Hindlimb muscle (tissue), 1 donor: ENCODE results near the gene GRM4. TPM values are rescaled to one million over a fixed set of nuclear protein-coding genes. Genes with fewer than 3 reads are reported as not detected.

Experiments
- DNase-seq: peaks from one replicate; pipeline ENCODE4 v3.0.0-alpha.2; 2013
- polyA plus RNA-seq: library from polyadenylated mRNA; unstranded; fragments of 120-200 nt; gene quantifications from one replicate; pipeline ENCODE4 v1.2.1, GENCODE V29; 2013; ENCODE audit not compliant: insufficient read length

Gene GRM4
- polyA plus RNA-seq, 1 donor: 3.8 TPM

DNA sequence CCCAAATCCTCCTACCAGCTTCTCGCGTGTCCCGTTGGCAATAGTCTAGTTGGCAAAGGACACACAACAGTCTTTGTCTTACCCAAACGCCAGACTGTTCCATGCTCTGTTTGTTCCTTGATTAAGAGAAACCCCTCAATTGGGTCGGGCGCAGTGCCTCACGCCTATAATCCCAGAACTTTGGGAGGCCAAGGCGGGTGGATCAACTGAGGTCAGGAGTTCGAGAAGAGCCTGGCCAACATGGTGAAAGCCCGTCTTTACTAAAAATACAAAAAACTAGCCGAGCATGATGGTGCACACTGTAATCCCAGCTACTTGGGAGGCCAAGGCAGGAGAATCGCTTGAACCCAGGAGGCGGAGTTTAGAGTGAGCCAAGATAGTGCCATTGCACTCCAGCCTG lies 153.7 kb downstream of the GRM4 start:
- DNase-seq: no peak

- no peak for DNase-seq
Measured at GRCh38 chr6:33991610-33992009, 154.3 kb downstream of the GRM4 start.

- no peak for DNase-seq
Measured at GRCh38 chr6:33990061-33990541, 155.8 kb downstream of the GRM4 start.

- DNase-seq: no peak
Measured at GRCh38 chr6:33989016-33989854, 156.7 kb downstream of the GRM4 start.

DNA sequence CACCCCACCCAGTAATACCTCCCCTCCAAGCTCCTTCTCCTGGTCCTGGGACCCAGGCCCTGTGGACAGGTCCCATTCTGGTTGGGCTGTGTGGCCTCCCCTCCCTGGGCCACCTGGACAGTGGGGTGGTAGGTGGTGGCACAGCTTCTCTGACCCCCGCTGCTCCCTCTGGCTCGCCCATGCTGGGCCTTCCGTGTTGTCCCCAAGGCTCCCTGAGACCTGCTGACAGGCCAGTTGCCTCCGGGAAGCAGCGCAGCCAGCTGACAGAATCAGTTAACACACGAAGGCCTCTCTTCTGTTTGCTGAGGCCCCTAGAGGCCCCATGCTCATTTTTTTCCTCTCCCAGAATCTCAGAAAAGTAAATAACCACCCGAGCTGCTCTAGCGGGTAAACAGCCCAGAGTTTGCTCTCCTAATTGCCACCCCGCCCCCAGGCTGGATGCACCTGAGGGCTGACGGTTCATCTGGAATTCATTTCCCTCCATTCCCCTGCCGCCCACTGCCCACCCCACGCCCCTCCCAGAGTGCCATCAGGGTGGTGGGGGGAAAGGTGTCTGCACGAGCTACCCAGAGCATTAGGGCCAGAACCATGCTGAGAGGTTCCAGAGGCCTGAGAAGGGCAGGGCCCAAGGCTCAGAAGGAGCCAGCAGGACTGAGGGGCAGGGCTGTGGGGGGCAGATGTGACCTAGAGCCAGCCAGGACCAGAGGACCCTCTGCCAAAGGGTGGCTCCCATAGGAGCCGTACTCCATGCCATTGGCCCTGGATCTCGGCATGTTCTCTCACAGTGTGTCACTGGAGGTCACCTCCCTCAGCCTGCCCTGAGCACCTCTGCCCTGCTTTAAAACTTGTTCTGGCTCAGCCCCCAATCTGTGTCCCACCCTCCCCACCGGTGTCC lies 157.5 kb downstream of the GRM4 start:
- no peak for DNase-seq

DNA sequence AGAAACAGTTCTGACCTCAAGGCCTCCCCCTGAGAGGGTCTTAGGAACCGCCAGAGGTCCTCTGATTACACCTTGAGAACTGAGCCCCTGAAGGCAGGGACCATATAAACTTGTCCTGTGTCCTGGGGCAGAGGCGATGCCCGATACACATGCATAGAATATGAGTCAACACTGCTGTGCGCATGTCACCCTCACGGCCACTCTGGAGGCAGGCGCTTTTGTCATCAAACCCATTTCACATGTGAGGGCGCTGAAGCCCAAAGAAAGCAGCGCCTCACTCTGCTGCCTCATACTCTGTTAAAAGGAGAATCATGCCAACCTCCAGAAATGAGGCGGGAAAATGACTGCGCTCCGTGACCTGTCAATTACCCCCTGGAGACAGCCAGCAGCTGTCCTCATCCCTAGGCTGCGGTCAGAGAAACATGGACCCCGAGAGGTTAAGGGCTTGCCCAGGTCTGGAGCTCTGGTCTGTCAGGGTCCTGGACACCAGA lies 158.3 kb downstream of the GRM4 start:
- DNase-seq: no peak

DNA sequence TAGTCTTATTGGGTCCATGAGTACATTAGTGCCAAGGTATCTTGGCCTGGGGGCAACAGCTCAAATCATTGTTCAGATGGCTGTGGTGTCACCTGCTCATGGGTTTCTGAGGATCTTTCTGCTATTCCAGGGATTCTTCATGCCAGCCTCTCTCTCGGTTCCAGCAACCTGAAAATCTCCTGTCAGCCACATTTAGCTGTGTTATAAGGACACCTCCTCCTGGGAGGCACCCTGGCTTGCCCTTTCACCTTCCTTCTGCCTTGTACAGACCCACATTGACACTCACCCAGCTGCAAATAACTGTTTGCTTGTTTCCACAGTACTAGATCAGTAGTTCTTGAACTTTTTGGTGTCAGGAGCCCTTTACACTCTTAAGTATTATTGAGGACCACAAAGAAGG lies 159.9 kb downstream of the GRM4 start:
- DNase-seq: no peak

DNA sequence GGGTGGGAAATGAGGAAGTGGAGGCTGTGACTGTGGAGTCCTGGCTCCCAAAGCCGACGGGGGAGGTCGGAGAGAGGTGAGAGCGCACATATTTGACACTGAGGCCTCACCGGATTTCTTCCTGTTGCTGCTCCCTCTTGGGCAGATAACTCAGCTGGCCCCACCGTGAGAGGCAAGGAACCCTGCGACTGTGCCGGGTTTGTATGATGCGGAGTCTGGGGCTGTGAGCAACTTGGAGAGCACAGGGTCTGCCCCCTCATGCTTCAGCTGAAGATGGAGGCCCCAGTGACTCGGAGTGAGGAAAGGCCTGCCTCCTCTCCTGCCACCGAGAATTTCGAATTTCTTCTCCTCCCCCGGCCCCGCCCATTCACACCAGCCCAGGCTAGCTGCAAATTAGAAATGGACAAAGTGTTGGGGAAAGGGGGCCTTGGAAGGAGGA lies 160.6 kb downstream of the GRM4 start:
- DNase-seq: no peak

GRCh38 chr6:33984466-33985312 lies 161.2 kb downstream of the GRM4 start:
- DNase-seq: no peak

DNA sequence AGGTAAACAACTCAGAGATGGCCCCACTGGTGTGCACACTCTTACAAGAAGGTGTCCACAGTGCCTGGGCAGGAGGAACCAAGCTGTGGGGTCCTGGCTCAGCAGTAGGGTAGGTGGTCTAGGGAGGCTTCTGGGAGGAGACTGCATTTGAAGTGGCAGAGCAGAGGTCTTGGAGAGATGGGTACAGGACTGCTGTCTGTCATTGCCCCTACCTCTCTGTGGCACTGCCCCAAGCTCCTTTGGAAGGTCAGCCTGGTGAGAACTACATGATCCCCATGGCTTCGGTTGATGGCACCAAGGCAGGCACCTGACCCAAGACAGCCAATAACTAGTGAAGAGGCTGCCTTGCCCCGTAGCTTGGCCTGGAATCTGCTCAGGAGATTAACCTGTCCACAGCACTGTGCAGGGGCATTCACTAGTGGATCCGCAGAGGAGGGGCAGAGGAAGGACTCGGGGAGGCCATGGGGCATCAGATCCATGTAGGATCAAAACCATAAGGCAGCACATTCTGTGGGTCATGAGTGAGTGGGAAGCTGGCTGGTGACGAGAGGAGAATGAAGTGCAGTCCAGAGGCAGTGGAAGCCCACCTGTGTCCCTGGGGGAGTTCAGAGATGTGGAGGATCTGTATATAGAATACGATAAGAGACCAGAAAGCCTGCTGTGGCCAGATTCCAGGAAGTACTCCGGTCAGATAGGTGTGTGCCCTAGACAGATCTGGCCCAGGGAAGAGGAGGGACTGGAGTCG lies 162.0 kb downstream of the GRM4 start:
- no peak for DNase-seq

DNA sequence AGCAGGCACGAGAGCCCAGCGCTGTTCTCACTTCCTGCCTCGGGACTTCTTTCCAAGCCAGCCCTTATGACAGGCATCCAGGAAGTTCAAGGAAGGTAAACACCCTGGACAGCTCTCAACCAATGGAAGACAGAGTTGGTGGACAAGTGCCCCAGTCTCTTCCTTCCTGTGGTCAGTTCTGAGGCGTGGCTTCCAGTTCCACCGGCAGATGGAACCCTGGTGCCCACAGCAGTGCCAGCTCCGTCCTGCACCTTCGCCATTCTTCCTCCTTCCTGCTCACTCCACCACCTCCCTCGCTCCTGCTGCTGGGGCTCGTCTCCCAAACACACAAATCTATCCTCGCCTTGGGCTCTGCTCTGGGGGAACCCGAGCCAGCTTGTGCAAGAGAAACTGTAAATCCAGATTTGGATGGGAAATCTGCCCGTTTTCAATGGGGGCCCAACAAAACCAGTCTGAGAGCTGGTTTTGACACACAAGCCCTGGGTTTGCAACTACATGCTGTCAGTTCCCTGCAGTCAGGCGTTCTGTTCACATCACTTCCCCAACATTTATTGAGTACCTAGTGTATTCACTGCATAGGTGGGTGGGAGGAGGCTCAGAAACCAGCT lies 162.7 kb downstream of the GRM4 start:
- no peak for DNase-seq

DNA sequence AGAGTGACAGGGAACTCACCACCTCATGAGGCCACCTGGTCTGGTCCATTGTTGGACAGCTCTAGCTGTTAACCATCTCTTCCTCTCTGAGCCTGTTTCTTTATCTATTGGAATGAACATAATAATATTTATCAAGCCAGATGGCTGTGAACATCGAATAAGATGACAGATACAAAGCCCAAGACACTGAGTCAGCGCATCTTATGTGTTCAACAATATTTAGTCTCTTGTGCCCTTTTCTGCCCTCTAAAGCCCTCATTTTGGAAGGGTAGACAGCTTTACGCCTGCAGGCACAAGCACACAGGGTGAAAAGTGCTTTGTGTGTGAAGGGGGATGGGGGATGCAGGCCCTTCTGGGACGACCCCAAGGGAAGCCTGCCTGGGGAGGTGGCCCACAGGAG lies 164.0 kb downstream of the GRM4 start:
- DNase-seq: no peak

GRCh38 chr6:33981421-33981820 lies 164.5 kb downstream of the GRM4 start:
- DNase-seq: no peak

- DNase-seq: no peak
Measured at GRCh38 chr6:33980176-33981175, 165.4 kb downstream of the GRM4 start.

DNA sequence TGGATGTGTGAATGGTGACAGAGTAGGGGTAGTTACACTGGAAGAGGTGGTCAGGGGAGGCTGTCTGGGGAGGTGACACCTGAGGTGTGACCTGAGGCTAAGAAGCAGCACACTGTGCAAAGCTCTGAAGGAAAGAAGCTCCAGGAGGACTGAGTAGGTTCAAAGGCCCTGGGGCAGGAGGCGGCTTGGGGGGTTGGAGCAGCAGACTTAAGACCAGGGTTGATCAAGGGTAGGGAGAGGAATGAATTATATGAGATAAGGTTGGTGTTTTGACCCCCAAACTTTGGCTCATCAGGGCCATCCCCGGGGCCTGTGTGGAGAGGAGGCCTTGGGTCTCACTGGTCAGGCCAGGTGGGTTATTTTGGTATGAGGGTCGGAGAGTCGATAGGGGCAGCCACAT lies 166.1 kb downstream of the GRM4 start:
- no peak for DNase-seq

- no peak for DNase-seq
Measured at GRCh38 chr6:33978412-33979150, 167.3 kb downstream of the GRM4 start.

DNA sequence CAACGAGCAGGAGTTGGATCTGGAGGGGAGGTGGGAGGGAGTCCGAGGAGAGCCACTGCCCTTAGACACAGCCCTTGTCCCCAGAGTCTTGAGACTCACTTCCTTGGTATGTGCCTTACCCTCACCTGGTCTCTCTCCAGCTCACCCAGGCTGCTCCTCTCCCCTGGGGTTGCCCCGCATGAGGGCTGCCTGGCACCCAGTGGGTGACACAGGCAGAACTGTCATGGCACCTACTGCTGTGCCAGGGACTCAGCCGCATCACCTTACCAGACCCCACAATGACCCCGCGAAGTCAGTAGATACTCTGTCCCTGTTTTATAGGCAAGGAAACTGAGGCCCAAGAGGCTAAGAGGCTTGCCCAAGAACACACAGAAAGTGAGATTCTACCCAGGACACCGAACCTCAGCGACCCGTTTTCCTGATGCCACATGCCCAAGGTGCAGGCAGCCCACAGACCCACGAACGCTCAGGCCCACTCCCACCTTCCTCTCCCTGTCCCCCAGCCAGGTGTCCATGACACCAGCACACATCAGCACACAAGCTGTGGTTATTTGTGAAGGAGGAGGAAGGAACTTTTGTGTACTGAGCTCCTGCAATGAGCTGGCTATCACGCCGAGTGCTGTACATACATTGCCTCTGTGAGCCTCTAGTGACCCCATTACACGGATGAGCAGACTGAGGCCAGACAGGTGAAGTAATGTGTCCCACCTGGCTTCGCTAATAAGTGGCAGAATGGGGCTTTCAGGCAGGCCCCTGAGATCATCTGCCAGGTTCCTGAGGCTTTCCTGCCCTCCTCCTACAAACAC lies 168.1 kb downstream of the GRM4 start:
- DNase-seq: no peak
